T-helper 22 cell (primary cell): ENCODE measurements around the gene YPEL1.
"Not testable (repeated sequence)": the region's sequence is repeated elsewhere in the genome, so short reads cannot be mapped to it uniquely, and the experiment has no call there.

Source experiments
- DNase-seq: peaks from one replicate; pipeline ENCODE4 v3.0.0-alpha.2; 2020; ENCODE audit warnings: low read depth

Gene YPEL1

DNA sequence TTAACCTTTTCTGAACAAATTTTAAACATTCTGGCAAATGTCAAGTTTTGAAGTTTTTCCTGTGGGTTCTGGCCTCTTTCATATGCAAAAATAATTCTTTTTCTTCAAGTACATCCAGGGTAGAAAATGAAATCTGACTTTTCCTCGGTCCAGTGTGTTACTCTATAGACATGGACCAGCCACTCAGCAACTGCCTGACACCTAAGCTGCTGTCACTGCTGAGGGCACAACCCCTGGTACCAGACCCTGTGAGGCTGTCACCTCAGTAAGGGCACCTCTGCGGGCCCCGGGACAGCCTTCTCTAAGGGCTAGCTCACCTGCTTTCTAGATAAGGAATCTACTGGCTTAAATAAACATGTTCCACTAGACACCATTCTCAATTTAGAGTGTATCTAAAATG, 36.0 kb downstream of the YPEL1 start:
- no peak for DNase-seq

DNA sequence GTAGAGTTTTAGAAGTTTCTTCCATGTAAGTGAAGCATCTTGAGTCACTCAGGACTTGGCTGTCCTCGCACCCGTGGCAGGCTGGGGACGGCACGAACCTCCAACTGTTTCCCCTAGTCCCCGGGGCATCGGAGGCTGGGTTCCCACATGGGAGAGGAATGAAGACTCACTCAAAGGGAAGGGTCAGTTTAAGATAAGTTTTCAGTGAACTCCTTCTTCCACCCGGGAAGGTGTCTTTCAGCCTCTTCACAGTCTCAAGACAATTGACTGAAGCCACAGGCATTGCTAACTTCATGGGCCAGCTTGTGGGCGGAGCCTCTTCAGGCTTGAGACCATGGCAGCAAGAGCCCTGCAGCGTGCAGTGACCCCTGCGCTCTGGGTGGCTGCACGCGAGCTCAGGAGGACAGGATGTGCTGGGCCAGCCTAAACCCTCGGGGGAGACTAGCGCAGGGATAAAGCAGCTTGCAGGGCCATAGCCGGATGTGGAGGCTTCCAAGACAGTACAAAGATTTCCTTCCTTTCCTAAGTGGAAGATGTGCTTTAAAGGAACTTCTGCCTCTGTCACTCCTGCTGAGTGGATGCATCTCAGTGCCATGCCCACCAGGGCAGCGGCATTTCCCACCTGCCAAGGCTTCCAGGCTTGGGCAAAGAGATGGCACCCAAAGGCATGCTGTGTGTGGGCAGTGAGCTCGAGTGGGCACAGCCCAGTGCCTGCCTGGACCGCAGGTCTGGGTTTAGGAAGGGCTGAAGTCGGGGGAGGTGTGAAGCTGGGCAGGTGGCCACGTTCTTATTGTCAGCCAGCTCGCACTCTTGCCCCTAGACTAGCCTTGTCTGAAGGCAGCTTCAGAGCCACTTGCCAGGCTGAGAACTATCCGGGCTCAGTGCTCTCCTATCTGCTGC, 36.9 kb downstream of the YPEL1 start:
- no peak for DNase-seq

DNA sequence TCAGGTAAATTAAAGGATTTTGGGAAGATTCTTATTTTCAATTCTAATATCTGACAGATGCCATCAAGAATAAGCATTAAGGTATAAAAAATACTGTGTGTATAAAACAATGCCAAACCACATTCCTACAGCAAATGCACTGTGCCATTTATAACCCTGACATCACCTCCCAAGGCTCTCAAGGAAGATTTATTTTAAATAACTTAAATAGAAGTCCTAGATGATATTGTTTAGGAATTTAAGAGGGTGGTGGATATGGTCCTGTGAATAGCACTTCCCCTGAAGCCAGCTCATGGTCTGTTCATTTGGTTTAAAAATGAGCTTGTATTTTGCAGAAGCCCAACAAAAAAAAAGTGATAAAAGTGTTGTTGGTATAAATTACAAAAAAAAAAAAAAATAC, 37.7 kb downstream of the YPEL1 start:
- DNase-seq = no peak

DNA sequence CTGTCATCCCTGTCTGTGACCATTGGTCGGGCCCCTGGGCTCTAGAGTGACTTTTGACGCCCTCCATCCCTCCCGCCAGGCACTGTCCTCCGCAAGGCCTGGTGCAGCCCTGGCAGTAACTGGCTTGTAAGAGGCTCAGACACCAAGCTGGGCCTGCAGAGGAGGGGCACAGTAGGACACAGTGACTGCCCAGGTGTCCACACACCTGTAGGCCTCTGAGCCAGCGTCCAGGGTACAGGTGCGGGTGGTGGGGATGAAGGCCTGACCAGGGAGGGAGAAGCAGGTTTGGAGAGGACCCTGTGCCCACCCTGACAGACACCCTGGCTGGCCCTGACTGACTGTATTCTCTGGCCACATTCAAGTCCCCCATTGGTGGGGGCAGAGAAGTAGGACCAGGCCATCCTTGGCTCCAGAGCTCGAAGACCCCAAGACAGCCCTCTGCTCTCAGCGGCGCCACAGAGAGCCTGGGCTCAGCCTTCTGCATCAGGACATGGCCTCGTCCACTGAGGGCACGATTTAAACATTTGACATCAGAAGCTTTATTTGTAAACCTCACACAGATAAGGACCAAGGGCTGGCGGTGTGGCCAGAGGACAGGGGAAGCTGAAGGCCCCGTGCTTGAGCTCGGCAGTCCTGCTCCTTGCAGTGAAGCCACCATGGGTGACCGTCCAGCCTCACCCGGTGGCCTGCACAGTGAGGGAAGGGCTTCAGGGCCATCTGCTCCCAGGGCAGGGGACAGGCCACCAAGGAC, 38.4 kb downstream of the YPEL1 start:
- no peak for DNase-seq

GRCh38 chr22:21696115-21696514, 39.5 kb downstream of the YPEL1 start:
- DNase-seq = no peak

DNA sequence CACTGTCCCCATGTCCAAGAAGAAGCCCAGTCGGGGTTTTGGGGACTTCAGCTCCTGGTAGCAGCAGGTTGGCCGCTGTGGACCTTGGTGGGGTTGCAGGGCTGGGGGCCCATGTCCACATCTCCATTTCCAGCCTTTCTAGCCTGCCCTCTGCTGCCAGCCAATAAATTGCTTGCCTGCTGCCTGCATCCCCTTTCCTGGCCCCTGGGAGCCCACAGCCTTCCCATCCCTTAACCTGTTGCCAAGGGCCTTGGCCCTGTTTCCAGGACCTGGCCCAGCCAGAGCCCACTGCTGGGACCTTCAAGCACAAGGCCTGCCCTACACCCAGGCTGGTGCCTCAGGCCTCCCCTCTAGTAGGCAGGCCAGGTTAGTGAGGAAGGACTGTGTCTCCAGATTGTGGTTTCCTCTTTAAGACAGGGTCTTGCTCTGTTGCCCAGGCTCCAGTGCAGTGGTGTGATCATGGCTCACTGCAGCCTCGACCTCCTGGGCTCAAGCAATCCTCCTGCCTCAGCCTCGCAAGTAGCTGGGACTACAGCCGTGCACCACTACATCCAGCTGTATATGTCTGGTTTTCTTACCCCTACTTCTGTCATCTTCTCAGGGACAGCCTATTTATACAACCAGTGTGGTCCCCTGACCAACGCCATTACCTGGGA, 40.0 kb downstream of the YPEL1 start:
- no peak for DNase-seq

GRCh38 chr22:21694795-21695429, 40.7 kb downstream of the YPEL1 start:
- DNase-seq = no peak

DNA sequence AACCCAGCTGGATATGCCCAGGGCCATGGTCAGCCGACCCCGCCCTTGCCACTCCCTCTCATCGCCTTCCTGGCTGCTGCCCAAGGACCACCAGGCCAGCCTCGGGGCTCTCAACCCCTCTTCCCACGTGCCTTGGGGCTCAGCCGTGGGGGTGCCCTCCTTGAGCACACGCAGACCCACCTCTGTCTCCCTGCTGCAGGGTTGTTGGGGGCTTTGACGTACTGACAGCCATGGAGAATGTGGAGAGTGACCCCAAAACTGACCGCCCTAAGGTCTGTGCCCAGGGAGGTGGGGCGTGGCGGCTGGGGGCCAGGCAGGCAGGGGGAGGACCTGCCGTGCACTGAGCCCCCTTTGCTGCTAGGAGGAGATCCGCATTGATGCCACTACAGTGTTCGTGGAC, 41.2 kb downstream of the YPEL1 start:
- DNase-seq = no peak

- DNase-seq = no peak
Observed at GRCh38 chr22:21693999-21694341, 41.6 kb downstream of the YPEL1 start.

DNA sequence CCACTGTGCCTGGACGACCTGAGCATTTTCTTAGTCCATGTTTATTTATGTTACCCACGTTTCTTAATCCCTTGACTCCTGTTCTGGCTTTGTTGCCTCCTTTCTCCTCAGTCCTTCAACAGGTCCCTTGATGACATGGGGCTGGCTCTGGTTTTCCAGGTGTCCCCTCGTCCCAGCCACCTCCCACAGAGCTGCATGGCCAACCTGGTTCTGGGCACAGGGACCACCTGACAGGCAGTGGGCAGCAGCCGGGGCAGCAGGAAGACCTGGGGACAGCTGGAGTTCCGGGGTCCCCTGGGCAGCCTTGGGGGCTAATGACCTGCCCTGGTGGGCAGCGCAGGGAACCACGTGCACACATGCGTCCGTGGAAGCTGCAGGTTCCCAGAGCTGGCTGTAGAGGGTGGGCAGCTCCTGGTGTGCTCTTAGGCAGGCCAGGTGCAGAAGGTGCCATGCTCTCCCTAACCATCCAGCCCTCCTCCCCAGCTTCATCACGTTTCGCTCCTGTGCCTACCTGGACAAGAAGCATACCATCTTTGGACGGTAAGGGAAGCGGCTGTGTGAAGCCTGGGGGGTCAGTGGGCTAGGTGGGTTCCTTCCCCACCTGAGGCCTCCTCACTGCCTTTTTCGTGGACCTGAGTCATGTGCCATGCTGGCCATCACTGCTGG, 42.1 kb downstream of the YPEL1 start:
- DNase-seq = no peak

GRCh38 chr22:21692856-21693255, 42.7 kb downstream of the YPEL1 start:
- DNase-seq = not testable (repeated sequence)

- DNase-seq = no peak
Observed at GRCh38 chr22:21691816-21692215, 43.8 kb downstream of the YPEL1 start.

- no peak for DNase-seq
Observed at GRCh38 chr22:21690401-21690801, 45.2 kb downstream of the YPEL1 start.

DNA sequence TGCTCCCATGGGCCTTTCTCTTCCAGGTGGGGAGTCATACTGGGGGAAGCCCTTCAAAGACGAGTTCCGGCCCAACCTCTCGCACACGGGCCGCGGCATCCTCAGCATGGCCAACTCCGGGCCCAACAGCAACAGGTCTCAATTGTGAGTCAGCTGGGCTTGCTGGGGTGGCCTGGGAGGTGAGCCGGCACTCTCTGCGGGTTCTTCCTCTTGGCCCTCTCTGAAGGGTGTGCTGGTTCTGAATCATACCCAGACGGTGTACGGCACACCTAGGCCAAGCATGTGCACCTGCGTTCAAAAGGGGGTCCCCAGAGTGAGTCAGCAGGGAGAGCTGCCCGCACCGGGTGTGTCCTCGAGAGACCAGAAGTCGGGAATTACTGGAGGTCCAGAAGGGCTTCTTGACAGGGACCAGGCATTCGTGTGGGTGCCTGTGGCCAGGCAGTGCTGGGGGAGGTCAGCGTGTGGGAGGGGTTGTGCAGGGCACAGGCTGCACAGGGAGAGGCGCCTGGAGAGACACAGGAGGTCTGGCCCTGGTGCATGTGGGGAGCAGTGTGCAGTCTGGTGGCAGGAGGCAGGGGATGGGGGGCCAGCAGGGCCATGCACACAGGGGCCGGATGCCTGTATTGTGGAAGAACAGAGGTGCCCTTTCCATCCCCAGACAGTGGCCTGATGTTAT, 46.8 kb downstream of the YPEL1 start:
- no peak for DNase-seq

- no peak for DNase-seq
Observed at GRCh38 chr22:21688341-21688705, 47.3 kb downstream of the YPEL1 start.

- DNase-seq = no peak
Observed at GRCh38 chr22:21687685-21688259, 47.8 kb downstream of the YPEL1 start.

GRCh38 chr22:21686634-21687393, 48.8 kb downstream of the YPEL1 start:
- no peak for DNase-seq

DNA sequence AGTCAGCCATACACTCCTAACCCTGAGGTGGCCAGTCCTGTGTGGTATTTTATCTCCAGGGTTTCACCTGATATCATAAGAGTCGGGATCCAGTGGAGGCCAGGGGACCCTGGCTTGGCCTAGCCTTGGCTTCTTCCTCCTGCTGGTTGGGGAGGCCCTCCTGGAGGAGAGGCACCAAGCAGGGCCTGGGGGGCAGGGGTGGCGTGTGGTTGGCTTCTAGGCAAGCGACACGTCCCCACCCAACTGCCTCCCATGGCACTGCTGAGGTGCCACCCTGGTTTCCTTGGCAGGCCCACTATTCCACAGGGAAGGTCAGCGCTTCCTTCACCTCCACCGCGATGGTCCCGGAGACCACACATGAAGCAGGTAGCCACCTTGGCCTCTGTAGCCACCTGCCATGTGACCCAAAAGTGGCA, 49.4 kb downstream of the YPEL1 start:
- no peak for DNase-seq

GRCh38 chr22:21685164-21685513, 50.5 kb downstream of the YPEL1 start:
- no peak for DNase-seq

DNA sequence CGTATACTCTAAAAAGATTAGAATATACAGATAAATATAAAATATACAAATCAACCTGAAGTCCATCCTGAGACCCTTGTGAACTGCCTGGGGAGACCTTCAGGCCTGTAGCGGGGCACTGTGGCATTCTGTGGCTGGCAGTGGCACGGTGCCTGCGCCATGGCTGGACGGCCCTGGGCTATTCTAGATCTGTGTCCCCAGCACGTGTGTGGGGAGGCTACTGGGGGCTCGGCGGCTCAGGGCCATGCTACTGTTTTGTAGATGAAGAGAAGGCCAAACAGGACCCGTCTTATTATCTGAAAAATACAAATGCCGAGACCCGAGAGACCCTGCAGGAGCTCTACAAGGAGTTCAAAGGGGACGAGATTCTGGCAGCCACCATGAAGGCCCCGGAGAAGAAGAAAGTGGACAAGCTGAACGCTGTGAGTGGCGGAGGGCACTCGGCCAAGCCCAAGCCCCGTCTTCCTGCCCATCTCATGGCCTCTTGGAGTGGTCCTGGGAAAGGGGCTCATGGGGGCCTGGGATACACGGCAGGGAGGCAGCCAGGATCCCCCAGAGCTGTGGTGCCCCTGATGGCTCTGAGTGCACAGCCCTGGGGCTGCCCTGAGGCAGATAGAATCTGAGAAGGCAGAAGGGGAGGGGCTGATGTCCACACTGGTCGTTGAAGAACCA, 51.0 kb downstream of the YPEL1 start:
- DNase-seq = no peak
